Measurements from ENCODE around the gene DCAF8. TPM values are rescaled to one million over a fixed set of nuclear protein-coding genes. Genes with fewer than 3 reads are reported as not detected.

The DCAF8 gene
- total RNA-seq, 1 experiment from 2014 or later: 143 TPM

DNA sequence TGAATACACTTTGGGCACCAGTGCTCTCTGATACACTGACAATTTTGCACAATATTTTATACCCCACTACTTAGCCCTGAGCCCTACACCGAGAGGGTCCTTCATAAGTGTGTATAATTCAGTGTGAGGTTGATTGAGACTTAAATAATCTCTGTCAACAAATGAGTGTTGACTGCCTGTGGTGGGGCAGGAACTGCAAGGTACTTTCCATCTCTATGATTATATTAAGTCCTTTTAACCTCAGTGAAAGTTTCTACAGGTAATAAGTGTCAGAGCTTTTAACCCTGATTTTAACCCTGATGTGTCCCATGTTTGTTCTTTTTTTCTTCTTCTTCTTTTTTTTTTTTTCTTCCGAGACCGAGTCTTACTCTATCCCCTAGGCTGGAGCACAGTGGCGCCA, 66.2 kb downstream of the DCAF8 start (continued):
- TF ChIP-seq, protein P1, sequence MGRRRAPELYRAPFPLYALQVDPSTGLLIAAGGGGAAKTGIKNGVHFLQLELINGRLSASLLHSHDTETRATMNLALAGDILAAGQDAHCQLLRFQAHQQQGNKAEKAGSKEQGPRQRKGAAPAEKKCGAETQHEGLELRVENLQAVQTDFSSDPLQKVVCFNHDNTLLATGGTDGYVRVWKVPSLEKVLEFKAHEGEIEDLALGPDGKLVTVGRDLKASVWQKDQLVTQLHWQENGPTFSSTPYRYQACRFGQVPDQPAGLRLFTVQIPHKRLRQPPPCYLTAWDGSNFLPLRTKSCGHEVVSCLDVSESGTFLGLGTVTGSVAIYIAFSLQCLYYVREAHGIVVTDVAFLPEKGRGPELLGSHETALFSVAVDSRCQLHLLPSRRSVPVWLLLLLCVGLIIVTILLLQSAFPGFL (CRISPR knock-in tag; IDR thresholded peaks at IDR 0.05; ENCODE audit: borderline replicate concordance): no peak
- TF ChIP-seq, protein P2, sequence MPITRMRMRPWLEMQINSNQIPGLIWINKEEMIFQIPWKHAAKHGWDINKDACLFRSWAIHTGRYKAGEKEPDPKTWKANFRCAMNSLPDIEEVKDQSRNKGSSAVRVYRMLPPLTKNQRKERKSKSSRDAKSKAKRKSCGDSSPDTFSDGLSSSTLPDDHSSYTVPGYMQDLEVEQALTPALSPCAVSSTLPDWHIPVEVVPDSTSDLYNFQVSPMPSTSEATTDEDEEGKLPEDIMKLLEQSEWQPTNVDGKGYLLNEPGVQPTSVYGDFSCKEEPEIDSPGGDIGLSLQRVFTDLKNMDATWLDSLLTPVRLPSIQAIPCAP (CRISPR knock-in tag; IDR thresholded peaks at IDR 0.05): no peak
- no peak for TF ChIP-seq NFYB (CRISPR knock-in tag; conservative IDR thresholded peaks at IDR 0.05; ENCODE audit: low read depth)
- TF ChIP-seq, protein P3, sequence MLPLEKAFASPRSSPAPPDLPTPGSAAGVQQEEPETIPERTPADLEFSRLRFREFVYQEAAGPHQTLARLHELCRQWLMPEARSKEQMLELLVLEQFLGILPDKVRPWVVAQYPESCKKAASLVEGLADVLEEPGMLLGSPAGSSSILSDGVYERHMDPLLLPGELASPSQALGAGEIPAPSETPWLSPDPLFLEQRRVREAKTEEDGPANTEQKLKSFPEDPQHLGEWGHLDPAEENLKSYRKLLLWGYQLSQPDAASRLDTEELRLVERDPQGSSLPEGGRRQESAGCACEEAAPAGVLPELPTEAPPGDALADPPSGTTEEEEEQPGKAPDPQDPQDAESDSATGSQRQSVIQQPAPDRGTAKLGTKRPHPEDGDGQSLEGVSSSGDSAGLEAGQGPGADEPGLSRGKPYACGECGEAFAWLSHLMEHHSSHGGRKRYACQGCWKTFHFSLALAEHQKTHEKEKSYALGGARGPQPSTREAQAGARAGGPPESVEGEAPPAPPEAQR (CRISPR knock-in tag; IDR thresholded peaks at IDR 0.05): no peak
- TF ChIP-seq, protein P4, sequence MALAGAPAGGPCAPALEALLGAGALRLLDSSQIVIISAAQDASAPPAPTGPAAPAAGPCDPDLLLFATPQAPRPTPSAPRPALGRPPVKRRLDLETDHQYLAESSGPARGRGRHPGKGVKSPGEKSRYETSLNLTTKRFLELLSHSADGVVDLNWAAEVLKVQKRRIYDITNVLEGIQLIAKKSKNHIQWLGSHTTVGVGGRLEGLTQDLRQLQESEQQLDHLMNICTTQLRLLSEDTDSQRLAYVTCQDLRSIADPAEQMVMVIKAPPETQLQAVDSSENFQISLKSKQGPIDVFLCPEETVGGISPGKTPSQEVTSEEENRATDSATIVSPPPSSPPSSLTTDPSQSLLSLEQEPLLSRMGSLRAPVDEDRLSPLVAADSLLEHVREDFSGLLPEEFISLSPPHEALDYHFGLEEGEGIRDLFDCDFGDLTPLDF (CRISPR knock-in tag; IDR thresholded peaks at IDR 0.05): no peak

DNA sequence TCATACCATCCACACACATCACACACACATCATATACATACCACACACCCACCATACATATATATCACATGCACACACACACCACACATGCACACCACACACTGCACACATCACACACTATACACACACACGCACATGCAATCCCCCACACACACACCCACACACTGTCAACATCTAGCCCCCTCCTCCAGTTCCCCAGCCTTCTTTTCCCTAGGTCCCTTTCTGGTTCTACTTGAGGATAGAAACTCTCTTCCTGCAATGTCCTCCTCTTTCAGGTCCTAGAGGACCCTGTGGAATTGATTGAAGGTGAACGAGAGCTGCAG, 67.7 kb downstream of the DCAF8 start:
- no peaks in the 10 kb centered on the region; the same call in 1 of the 2 replicates for H3K27me3 Mint-ChIP-seq (ENCODE audit: low read depth)
- no peaks in the 10 kb centered on the region for H3K9me3 Mint-ChIP-seq
- no peak for ATAC-seq
- TF ChIP-seq SMAD3 (CRISPR knock-in tag; IDR thresholded peaks at IDR 0.05; ENCODE audit: borderline replicate concordance) (no peak), ZNF138 (CRISPR knock-in tag; conservative IDR thresholded peaks at IDR 0.05) (no peak)
- no peak overlapping the region for H3K27ac Mint-ChIP-seq
- no peaks in the 10 kb centered on the region for H3K36me3 Mint-ChIP-seq
- H3K4me1 Mint-ChIP-seq: peaks cover 10% of the 10 kb centered on the region
- POLR2A ChIA-PET: no interaction called here
- DNase-seq (ENCODE audit: low spot score): no peak
- no peak overlapping the region for H3K4me3 Mint-ChIP-seq
- CTCF ChIA-PET: interaction anchor here (1.5 to 2.4 kb wide), 2 partner anchors 24 to 25 kb away, joined by 5 to 13 read pairs; no protein-coding TSS in a partner anchor

DNA sequence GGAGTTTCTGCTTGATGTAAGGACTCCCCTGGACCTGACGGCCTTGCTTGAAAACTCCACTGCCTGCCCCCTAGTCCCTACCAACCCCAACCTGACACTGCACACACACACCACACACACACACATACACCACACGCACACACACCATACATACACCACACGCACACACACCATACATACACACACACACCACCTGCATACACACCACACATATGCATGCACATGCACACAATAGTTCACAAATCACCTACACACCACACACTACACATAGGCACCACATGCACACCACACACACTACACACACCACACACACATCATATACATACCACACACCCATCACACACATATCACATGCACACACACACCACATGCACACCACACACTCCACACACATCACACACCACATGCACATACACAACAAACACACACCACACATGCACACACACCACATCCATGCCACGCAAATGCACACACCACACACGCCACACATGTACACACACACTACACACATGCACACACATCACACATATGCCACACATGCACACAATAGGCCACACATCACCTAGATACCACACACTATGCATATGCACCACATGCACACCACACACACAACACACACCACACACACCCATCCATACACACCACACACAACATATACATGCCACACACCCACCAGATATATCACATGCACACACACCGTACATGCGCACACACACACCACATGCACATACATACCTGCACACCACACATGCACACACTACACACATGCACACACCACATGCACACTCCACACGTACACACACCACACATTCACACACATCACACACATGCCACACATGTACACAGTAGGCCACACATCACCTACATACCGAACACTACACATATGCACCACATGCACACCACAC, 68.3 kb downstream of the DCAF8 start:
- ATAC-seq: no peak
- TF ChIP-seq NFE2L1 (CRISPR knock-in tag; IDR thresholded peaks at IDR 0.05) (peak; percentile 56; the same call in 1 of the 2 replicates), FOXK1 (CRISPR knock-in tag; IDR thresholded peaks at IDR 0.05) (no peak), TEAD4 (CRISPR knock-in tag; IDR thresholded peaks at IDR 0.05) (no peak)
- TF ChIP-seq, protein P5, sequence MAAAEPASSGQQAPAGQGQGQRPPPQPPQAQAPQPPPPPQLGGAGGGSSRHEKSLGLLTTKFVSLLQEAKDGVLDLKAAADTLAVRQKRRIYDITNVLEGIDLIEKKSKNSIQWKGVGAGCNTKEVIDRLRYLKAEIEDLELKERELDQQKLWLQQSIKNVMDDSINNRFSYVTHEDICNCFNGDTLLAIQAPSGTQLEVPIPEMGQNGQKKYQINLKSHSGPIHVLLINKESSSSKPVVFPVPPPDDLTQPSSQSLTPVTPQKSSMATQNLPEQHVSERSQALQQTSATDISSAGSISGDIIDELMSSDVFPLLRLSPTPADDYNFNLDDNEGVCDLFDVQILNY (CRISPR knock-in tag; IDR thresholded peaks at IDR 0.05): no peak
- TF ChIP-seq, protein P6, sequence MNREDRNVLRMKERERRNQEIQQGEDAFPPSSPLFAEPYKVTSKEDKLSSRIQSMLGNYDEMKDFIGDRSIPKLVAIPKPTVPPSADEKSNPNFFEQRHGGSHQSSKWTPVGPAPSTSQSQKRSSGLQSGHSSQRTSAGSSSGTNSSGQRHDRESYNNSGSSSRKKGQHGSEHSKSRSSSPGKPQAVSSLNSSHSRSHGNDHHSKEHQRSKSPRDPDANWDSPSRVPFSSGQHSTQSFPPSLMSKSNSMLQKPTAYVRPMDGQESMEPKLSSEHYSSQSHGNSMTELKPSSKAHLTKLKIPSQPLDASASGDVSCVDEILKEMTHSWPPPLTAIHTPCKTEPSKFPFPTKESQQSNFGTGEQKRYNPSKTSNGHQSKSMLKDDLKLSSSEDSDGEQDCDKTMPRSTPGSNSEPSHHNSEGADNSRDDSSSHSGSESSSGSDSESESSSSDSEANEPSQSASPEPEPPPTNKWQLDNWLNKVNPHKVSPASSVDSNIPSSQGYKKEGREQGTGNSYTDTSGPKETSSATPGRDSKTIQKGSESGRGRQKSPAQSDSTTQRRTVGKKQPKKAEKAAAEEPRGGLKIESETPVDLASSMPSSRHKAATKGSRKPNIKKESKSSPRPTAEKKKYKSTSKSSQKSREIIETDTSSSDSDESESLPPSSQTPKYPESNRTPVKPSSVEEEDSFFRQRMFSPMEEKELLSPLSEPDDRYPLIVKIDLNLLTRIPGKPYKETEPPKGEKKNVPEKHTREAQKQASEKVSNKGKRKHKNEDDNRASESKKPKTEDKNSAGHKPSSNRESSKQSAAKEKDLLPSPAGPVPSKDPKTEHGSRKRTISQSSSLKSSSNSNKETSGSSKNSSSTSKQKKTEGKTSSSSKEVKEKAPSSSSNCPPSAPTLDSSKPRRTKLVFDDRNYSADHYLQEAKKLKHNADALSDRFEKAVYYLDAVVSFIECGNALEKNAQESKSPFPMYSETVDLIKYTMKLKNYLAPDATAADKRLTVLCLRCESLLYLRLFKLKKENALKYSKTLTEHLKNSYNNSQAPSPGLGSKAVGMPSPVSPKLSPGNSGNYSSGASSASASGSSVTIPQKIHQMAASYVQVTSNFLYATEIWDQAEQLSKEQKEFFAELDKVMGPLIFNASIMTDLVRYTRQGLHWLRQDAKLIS (CRISPR knock-in tag; IDR thresholded peaks at IDR 0.05; ENCODE audit: borderline replicate concordance): no peak
- ChIA-PET POLR2A (interaction anchor here (0.6 to 1.0 kb wide), 3 partner anchors 12 to 31 kb away, joined by 3 to 4 read pairs (median 3); no protein-coding TSS in a partner anchor), CTCF (interaction anchor here (0.5 to 2.4 kb wide), 59 partner anchors 8 to 215 kb away, joined by 3 to 124 read pairs (median 6); partner anchors contain the start of genes ATP1A2, DCAF8, IGSF8 and KCNJ10)
- Mint-ChIP-seq H3K4me3 (no peak overlapping the region), H3K4me1 (peaks cover 13% of the 10 kb centered on the region), H3K27me3 (ENCODE audit: low read depth) (no peaks in the 10 kb centered on the region; the same call in 1 of the 2 replicates), H3K36me3 (no peaks in the 10 kb centered on the region), H3K27ac (no peak overlapping the region), H3K9me3 (no peaks in the 10 kb centered on the region)
- DNase-seq (ENCODE audit: low spot score): no peak

Measured in WTC11 (cell line).